HUES48 (cell line): ENCODE results near the gene FSTL4.

Experiments
- H3K27ac ChIP-seq: one replicate; pipeline ENCODE4 v1.7.0; 2013; ENCODE audit warnings: low read depth, low read length, inconsistent platforms
- H3K27me3 ChIP-seq: 2 replicates; pipeline ENCODE4 v1.6.1; 2013; ENCODE audit warnings: mild to moderate bottlenecking, low read length; ENCODE audit not compliant: control insufficient read depth, insufficient read depth
- H3K36me3 ChIP-seq: 2 replicates; pipeline ENCODE4 v1.6.1; 2013; ENCODE audit warnings: low read length; ENCODE audit not compliant: control insufficient read depth, insufficient read depth
- H3K4me1 ChIP-seq: 2 replicates; pipeline ENCODE4 v1.6.1; 2013; ENCODE audit warnings: mild to moderate bottlenecking, low read length; ENCODE audit not compliant: control insufficient read depth, insufficient read depth
- H3K4me3 ChIP-seq: 2 replicates; pipeline ENCODE4 v1.5.1; 2013; ENCODE audit warnings: mild to moderate bottlenecking, low read depth, low read length
- H3K9ac ChIP-seq: 2 replicates; pipeline ENCODE4 v1.6.1; 2013; ENCODE audit warnings: mild to moderate bottlenecking, low read depth, low read length, moderate library complexity
- H3K9me3 ChIP-seq: 2 replicates; pipeline ENCODE4 v1.6.1; 2013; ENCODE audit warnings: low read length; ENCODE audit not compliant: control insufficient read depth, insufficient read depth

The FSTL4 gene

GRCh38 chr5:133582971-133583370 lies 29.4 kb downstream of the FSTL4 start:
- H3K4me1 ChIP-seq, result peaks cover 5% of the 10 kb centered on the region; the same call in 1 of the 2 replicates
- no peak overlapping the region for H3K27ac ChIP-seq
- no peak overlapping the region for H3K9ac ChIP-seq
- H3K9me3 ChIP-seq, result no peaks in the 10 kb centered on the region
- H3K27me3 ChIP-seq, result peaks cover 6% of the 10 kb centered on the region; the same call in 1 of the 2 replicates
- H3K4me3 ChIP-seq, result no peak overlapping the region
- H3K36me3 ChIP-seq, result no peaks in the 10 kb centered on the region

GRCh38 chr5:133581918-133582317 lies 30.4 kb downstream of the FSTL4 start:
- Histone ChIP-seq H3K4me3 (no peak overlapping the region), H3K36me3 (no peaks in the 10 kb centered on the region), H3K27me3 (peaks cover 8% of the 10 kb centered on the region; the same call in 1 of the 2 replicates), H3K27ac (no peak overlapping the region), H3K9me3 (no peaks in the 10 kb centered on the region), H3K9ac (no peak overlapping the region), H3K4me1 (peaks cover 5% of the 10 kb centered on the region; the same call in 1 of the 2 replicates)

- Histone ChIP-seq H3K36me3 (no peaks in the 10 kb centered on the region), H3K4me3 (no peak overlapping the region), H3K4me1 (peaks cover 5% of the 10 kb centered on the region; the same call in 1 of the 2 replicates), H3K9ac (no peak overlapping the region), H3K9me3 (no peaks in the 10 kb centered on the region), H3K27me3 (peaks cover 8% of the 10 kb centered on the region; the same call in 1 of the 2 replicates), H3K27ac (no peak overlapping the region)
Observed at GRCh38 chr5:133581348-133581747, 31.0 kb downstream of the FSTL4 start.

GRCh38 chr5:133580618-133581017 lies 31.7 kb downstream of the FSTL4 start:
- no peaks in the 10 kb centered on the region for H3K9me3 ChIP-seq
- H3K36me3 ChIP-seq, result no peaks in the 10 kb centered on the region
- H3K9ac ChIP-seq, result no peak overlapping the region
- no peak overlapping the region for H3K4me3 ChIP-seq
- peaks cover 8% of the 10 kb centered on the region; the same call in 1 of the 2 replicates for H3K27me3 ChIP-seq
- no peak overlapping the region for H3K27ac ChIP-seq
- peaks cover 5% of the 10 kb centered on the region; the same call in 1 of the 2 replicates for H3K4me1 ChIP-seq

GRCh38 chr5:133579766-133580165 lies 32.6 kb downstream of the FSTL4 start:
- no peaks in the 10 kb centered on the region for H3K9me3 ChIP-seq
- no peaks in the 10 kb centered on the region for H3K36me3 ChIP-seq
- no peak overlapping the region for H3K27ac ChIP-seq
- H3K27me3 ChIP-seq, result peaks cover 8% of the 10 kb centered on the region; the same call in 1 of the 2 replicates
- H3K4me1 ChIP-seq, result peaks cover 5% of the 10 kb centered on the region; the same call in 1 of the 2 replicates
- no peak overlapping the region for H3K9ac ChIP-seq
- H3K4me3 ChIP-seq, result no peak overlapping the region

- H3K4me3 ChIP-seq, result no peak overlapping the region
- H3K4me1 ChIP-seq, result peaks cover 3% of the 10 kb centered on the region; the same call in 1 of the 2 replicates
- no peak overlapping the region for H3K27ac ChIP-seq
- H3K36me3 ChIP-seq, result no peaks in the 10 kb centered on the region
- no peaks in the 10 kb centered on the region for H3K9me3 ChIP-seq
- no peaks in the 10 kb centered on the region for H3K27me3 ChIP-seq
- H3K9ac ChIP-seq, result no peak overlapping the region
Observed at GRCh38 chr5:133569347-133569746, 43.0 kb downstream of the FSTL4 start.

GRCh38 chr5:133565993-133566392 lies 46.3 kb downstream of the FSTL4 start:
- Histone ChIP-seq H3K4me3 (no peak overlapping the region), H3K27ac (no peak overlapping the region), H3K9ac (no peak overlapping the region), H3K36me3 (no peaks in the 10 kb centered on the region), H3K4me1 (peaks cover 3% of the 10 kb centered on the region; the same call in 1 of the 2 replicates), H3K27me3 (no peaks in the 10 kb centered on the region), H3K9me3 (no peaks in the 10 kb centered on the region)

- Histone ChIP-seq H3K36me3 (no peaks in the 10 kb centered on the region), H3K4me1 (peaks cover 3% of the 10 kb centered on the region; the same call in 1 of the 2 replicates), H3K9me3 (no peaks in the 10 kb centered on the region), H3K9ac (no peak overlapping the region), H3K27me3 (no peaks in the 10 kb centered on the region), H3K27ac (no peak overlapping the region), H3K4me3 (no peak overlapping the region)
Observed at GRCh38 chr5:133564921-133565565, 47.3 kb downstream of the FSTL4 start.

- H3K9ac ChIP-seq, result no peak overlapping the region
- no peaks in the 10 kb centered on the region for H3K27me3 ChIP-seq
- H3K36me3 ChIP-seq, result no peaks in the 10 kb centered on the region
- H3K9me3 ChIP-seq, result no peaks in the 10 kb centered on the region
- H3K4me1 ChIP-seq, result peaks cover under 1% of the 10 kb centered on the region; the same call in 1 of the 2 replicates
- H3K4me3 ChIP-seq, result no peak overlapping the region
- H3K27ac ChIP-seq, result no peak overlapping the region
Observed at GRCh38 chr5:133562554-133562953, 49.8 kb downstream of the FSTL4 start.

- peaks cover 11% of the 10 kb centered on the region for H3K4me1 ChIP-seq
- H3K4me3 ChIP-seq, result no peak overlapping the region
- no peak overlapping the region for H3K9ac ChIP-seq
- H3K27ac ChIP-seq, result no peak overlapping the region
- H3K27me3 ChIP-seq, result no peaks in the 10 kb centered on the region
- H3K9me3 ChIP-seq, result no peaks in the 10 kb centered on the region
- no peaks in the 10 kb centered on the region for H3K36me3 ChIP-seq
Observed at GRCh38 chr5:133559960-133560359, 52.4 kb downstream of the FSTL4 start.

GRCh38 chr5:133556551-133556950 lies 55.8 kb downstream of the FSTL4 start:
- no peaks in the 10 kb centered on the region for H3K27me3 ChIP-seq
- no peaks in the 10 kb centered on the region for H3K36me3 ChIP-seq
- H3K4me1 ChIP-seq, result peaks cover 11% of the 10 kb centered on the region
- no peaks in the 10 kb centered on the region for H3K9me3 ChIP-seq
- H3K27ac ChIP-seq, result no peak overlapping the region
- no peak overlapping the region for H3K4me3 ChIP-seq
- no peak overlapping the region for H3K9ac ChIP-seq
